Astrocyte of the spinal cord (primary cell): ENCODE data around the gene AGRN.

ENCODE experiments used
- DNase-seq: peaks from one replicate; pipeline ENCODE4 v3.0.0; 2011; ENCODE audit warnings: low read depth, low spot score
- H3K4me3 ChIP-seq: 2 replicates; pipeline ENCODE4 v1.5.1; 2011; ENCODE audit warnings: low read depth, mild to moderate bottlenecking, low read length, moderate library complexity
- CTCF ChIP-seq: IDR thresholded peaks from 2 replicates; pipeline ENCODE4 v1.5.1; 2012; ENCODE audit warnings: low read depth, mild to moderate bottlenecking, low read length, inconsistent platforms
- in situ Hi-C: cut with HindIII; loops from 2 replicates; pipeline ENCODE4 v1.10.0; 2017; ENCODE audit warnings: low sequenced_read_pairs

AGRN gene

GRCh38 chr1:1047407-1047806, 27.5 kb downstream of the AGRN start:
- in situ Hi-C loops, result no loop called here
- no peak for DNase-seq
- H3K4me3 ChIP-seq, result no peak overlapping the region
- no peak for TF ChIP-seq CTCF

DNA sequence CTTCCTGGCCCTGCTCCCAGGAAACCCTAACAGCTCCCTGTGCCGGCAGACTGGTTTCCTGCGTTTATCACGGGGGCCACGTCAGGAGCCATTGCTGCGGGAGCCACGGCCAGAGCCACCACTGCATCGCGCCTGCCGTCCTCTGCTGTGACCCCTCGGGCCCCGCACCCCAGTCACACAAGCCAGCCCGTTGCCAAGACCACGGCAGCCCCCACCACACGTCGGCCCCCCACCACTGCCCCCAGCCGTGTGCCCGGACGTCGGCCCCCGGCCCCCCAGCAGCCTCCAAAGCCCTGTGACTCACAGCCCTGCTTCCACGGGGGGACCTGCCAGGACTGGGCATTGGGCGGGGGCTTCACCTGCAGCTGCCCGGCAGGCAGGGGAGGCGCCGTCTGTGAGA, 28.0 kb downstream of the AGRN start:
- in situ Hi-C loops, result no loop called here
- DNase-seq, result no peak
- TF ChIP-seq CTCF, result no peak
- H3K4me3 ChIP-seq, result no peak overlapping the region

DNA sequence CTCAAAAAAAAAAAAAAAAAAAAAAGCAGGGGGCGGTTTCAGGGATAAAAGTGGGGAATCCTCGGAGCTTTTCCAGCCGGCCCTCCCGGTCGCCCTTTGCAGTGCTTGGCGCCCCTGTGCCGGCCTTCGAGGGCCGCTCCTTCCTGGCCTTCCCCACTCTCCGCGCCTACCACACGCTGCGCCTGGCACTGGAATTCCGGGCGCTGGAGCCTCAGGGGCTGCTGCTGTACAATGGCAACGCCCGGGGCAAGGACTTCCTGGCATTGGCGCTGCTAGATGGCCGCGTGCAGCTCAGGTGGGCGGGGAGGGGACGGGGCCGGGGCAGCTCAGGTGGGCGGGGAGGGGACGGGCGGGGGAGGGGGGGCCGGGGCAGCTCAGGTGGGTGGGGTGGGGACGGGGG, 28.8 kb downstream of the AGRN start:
- in situ Hi-C loops, result no loop called here
- TF ChIP-seq CTCF, result no peak
- H3K4me3 ChIP-seq, result no peak overlapping the region
- no peak for DNase-seq

DNA sequence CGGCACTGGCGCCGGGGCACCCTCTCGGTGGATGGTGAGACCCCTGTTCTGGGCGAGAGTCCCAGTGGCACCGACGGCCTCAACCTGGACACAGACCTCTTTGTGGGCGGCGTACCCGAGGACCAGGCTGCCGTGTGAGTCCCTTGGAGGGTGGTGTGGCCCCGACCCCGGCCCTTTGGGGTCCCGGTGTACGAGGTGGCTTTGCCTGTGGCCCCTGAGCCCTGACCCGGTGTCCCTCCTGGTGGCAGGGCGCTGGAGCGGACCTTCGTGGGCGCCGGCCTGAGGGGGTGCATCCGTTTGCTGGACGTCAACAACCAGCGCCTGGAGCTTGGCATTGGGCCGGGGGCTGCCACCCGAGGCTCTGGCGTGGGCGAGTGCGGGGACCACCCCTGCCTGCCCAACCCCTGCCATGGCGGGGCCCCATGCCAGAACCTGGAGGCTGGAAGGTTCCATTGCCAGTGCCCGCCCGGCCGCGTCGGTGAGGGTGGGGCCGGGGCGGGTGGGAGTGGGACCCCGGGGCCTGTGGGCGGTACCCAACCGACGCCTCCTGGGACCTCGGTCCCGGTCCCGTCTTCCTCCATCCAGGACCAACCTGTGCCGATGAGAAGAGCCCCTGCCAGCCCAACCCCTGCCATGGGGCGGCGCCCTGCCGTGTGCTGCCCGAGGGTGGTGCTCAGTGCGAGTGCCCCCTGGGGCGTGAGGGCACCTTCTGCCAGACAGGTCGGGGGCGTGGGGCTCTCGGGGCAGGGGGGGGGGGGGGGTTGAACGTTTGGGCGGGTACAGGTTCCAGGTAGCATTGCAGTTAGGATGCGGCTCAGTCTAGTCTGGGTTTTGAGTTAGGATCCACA, 29.6 kb downstream of the AGRN start:
- no peak for TF ChIP-seq CTCF
- in situ Hi-C loops, result no loop called here
- no peak for DNase-seq
- H3K4me3 ChIP-seq, result no peak overlapping the region

GRCh38 chr1:1050577-1051052, 30.7 kb downstream of the AGRN start:
- in situ Hi-C loops, result no loop called here
- no peak for DNase-seq
- no peak for TF ChIP-seq CTCF
- H3K4me3 ChIP-seq, result no peak overlapping the region

DNA sequence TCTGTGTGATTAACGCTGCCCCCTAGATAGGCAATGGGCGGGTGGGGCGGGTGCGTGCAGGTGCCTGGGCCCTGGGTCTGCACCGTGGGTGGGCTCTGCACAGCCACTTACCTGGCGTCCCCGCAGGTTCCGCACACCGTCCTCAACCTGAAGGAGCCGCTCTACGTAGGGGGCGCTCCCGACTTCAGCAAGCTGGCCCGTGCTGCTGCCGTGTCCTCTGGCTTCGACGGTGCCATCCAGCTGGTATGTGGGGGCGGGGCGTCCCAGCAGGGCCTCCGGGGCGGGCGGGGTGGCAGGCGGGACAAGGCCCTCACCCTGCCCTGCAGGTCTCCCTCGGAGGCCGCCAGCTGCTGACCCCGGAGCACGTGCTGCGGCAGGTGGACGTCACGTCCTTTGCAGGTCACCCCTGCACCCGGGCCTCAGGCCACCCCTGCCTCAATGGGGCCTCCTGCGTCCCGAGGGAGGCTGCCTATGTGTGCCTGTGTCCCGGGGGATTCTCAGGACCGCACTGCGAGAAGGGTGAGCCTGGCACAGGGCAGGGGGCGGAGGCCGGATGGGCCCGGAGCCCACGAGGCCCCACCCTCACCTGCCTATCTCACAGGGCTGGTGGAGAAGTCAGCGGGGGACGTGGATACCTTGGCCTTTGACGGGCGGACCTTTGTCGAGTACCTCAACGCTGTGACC, 31.3 kb downstream of the AGRN start:
- in situ Hi-C loops, result no loop called here

More for the DNA sequence above, 31.3 kb downstream of the AGRN start:
- TF ChIP-seq CTCF, result no peak
- no peak for DNase-seq
- H3K4me3 ChIP-seq, result no peak overlapping the region
